Keratinocyte (primary cell): ENCODE data around the gene HPD.

Experiments
- CTCF ChIP-seq, 3 experiments: IDR thresholded peaks in 1 of 3; conservative IDR thresholded peaks in 1 of 3; optimal IDR thresholded peaks in 1 of 3; 2 replicates in 2 of 3; 3 replicates in 1 of 3; pipeline versions ENCODE3 to v1.5.1; 2011; ENCODE audit warnings: low read length in 3 of 3, mild to moderate bottlenecking in 3 of 3, moderate library complexity in 2 of 3, control low read depth in 1 of 3, inconsistent platforms in 1 of 3; ENCODE audit not compliant: insufficient read depth in 2 of 3; ENCODE audit errors: extremely low read depth in 1 of 3
- EZH2 ChIP-seq: IDR thresholded peaks from one replicate; pipeline ENCODE4 v1.6.1; 2012; ENCODE audit warnings: inconsistent platforms, mild to moderate bottlenecking, low read length, moderate library complexity

GRCh38 chr12:121830134-121830533 is 28.5 kb downstream of the HPD start:
- no peak for TF ChIP-seq CTCF (optimal IDR thresholded peaks at IDR 0.05 in 1 of 3, IDR thresholded peaks at IDR 0.05 in 1 of 3, conservative IDR thresholded peaks at IDR 0.05 in 1 of 3; ENCODE audit: extremely low read depth in 1 of 3, insufficient read depth in 2 of 3, low read length in 3 of 3)
- TF ChIP-seq EZH2 = no peak
